DMS153 (cell line): ENCODE results near the gene USP31.

Experiments used
- DNase-seq: peaks from one replicate; lab custom pipeline; 2025; lab: John Stamatoyannopoulos, UW

USP31 gene

DNA sequence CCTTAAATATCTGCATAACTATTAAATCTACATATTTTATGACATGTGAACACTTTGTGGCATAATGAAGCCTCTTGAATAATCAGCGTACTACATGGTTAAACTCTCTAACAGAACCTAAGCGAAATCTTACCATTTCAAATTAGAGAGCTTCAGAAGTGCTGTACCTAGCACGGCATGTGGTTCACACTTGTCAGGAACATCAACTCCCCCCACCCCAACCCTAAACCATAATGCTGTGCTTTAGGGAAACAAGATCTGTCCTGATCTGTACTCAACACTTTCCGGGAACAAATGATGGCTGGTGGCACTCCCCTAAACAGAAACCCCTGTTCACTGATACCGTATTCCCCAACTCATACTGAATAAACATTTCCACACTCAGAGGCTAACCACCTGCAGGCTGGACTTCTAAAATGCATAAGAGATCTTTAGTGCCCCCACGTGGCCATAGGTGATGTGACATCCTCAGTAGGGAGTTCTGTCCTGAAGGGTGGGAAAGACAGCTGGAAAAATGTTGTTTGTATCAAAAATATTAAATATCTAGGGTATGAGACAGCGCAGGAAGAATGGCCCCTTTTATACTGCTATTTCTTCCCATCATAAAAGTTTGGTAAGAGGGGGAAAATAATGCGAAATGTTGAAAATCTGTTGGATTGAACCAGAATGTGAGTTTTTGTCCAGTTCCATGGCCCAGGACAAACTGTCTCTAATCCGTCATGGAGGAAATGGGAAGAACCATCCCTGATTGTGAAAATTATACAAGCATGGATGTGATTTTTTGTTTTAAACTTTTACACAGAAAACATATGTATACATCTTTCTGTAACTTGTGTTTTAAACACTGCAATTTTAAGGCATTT, 88.6 kb downstream of the USP31 start:
- peak; percentile 71 for DNase-seq

DNA sequence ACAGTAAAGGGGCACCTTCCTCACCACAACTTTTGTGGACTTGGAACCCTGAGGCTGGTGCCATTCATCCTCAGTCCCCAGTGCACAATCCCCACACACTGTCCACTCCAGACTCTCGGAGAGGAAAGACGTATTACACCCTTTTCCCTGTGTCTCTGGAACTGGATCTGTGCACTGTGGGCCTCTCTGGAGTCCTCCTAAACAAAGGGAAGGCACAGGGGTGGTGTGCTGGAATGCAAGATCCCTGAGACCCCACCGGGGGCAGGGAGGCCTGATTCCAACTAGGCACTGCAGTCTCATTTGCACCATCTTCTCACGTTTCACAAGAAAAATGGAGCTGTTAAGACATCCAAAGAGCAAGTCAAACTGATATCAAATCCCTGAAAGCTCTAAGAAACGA, 89.8 kb downstream of the USP31 start:
- no peak for DNase-seq

DNA sequence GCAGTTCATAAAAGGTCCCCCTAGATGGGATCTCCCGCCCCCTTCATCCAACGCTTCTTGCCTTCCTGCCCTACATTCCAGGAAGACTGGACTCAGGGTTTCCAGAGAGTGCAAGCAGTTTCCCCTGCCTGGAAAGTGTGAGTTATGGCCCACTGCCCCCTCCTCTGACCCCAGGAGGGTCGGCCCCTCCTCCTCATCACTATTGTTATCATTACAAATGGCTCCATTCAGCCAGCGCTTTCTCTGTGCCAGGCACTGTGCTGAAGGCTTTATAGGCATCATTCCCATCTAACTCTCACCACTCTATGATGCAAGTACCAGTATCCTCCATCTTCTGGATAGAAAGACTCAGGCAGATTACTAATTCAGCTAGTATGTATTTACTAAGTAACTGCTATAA, 90.7 kb downstream of the USP31 start:
- no peak for DNase-seq

DNA sequence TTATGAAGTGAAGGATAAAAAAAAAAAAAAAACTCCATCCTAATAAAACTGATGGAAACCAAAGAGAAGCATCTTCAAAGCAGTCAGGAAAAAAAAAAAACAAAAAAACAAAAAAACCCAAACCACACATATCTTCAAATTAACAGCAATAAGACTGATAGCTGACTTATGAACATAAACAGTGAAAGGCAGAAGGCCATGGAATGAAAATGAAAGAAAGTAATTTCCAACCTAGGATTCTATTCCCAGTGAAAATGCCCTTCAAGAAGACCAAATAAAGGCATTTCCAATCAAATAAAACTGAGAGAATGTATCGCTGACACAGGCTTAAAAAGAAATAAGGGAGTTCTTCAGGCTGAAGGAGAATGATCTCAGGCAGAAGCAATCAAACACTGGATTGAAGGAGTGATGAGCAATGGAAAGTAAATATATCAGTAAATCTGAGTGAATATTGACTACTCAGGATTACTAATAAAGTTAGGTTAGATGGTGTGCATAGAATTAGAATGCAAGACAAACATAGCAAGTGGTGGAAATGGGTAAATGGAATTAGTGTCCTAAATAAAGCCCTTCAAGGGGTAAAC, 92.1 kb downstream of the USP31 start:
- DNase-seq: no peak

DNA sequence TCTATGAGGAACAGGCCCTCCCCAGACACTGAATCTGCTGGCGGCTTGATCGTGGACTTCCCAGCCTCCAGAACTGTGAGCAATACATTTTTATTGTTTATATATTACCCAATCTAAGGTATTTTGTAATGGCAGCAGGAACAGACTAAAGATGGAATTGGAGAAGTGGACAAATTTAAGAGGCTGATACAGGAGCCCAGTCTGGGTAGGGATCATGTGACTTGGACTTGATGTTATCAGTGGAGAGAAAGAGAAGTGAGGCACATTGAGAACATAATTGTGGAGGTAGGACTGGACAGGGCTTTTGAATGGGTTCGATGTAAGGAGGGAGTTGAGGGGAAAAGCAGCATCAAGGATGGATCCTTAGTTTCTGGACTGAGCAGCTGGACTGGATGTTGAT, 93.8 kb downstream of the USP31 start:
- no peak for DNase-seq

DNA sequence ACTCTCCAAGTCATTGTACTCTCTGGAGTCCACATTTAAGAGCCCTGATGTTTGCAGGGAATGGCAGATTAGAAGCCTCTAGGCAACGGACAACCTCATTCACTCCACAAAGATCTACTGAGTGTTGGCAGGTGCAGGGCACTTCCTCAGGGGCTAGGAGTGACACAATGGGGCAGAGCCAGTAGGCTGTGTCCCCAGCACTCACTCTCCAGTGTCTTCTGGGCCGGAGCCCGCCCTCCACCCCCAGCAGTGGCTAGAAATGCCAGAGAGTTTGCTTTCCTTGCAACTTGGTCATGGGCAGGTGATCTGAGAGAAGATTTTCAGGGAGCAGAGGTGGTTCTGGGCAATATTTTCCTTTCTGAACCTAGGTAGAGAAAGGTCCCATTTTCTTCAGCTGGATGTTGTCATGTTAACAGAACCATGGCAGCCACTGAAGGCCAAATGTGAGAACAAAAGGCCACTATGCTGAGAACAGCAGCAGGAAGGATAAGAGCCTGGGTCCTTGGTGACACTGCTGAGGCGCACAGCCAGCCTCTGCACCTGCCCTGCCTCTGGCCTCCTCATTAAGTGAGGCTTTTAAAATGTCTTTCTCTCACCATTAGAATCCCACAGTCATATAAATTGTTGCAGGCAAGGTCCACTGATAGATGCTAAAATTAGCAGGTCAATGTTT, 96.2 kb downstream of the USP31 start:
- peak; percentile 41 for DNase-seq

DNA sequence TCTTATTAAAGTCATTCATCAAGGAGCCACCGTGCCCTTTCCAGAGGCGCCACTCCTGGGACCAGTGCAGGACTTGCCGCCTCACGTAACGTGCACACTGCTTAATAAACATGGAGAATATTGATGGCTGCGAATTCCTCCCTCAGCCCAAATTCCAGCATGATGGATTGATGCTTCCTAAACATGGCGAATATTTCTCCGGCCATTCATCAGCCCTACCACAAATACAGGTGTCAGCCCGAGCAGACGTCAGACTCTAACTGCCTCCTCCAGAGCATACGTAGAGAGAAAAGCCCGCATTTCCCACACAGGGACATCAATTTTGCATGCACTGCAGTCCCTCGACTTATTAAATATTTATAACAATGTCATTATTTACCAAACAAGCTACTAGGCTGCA, 97.0 kb downstream of the USP31 start:
- no peak for DNase-seq

DNA sequence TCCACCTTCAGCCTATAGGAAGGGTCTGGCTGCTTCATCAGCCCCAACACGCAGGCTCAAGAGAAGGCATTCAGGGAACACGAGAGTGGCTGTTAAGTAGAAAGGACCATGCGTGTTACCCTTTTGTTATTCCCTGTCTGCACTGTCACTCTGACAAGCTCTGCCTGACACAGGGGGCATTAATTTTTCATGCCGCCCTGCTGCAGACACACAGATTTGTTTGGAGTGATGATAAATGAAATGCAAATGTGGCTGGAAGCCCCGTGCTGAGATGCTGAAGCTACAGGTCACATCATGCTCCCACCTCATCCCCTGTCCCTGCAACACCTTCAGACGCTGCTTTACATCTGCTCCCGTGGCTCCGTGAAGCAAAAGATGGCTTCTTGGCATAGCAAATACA, 97.7 kb downstream of the USP31 start:
- DNase-seq: no peak

DNA sequence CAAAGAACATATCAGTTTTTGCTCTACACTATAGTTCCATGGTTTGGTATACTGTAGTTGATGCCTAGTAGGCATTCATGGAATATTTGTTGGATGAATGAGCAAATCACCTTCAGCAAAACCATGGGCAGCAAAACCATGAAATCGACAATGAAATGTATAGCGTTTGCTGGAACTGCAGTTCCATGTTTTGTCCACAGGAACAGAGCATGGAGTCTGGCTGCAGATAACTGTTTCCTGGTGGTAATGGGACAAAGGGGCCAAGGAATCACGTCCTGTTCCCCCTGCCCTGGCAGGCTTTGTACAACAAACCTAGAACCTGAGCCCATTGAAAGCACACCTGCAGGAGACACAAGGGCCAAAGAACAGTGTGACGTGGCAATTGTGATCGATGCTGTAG, 101.1 kb downstream of the USP31 start:
- DNase-seq: no peak

DNA sequence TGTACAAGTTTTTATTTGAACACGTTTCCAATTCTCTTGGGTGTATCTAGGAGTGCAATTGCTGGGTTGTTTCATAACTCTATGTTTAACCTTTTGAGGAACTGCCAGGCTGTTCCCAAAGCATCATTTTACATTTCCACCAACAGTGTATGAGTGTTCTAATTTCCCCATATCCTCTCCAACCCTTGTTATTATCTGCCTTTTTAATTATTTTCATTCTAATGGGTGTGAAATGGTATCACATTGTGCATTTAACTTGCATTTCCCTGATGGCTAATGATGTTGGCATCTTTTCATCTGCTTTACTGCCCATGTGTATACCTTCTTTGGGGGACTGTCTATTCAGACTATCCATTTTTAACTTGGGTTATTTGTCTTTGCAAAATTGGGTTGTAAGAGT, 104.2 kb downstream of the USP31 start:
- no peak for DNase-seq

DNA sequence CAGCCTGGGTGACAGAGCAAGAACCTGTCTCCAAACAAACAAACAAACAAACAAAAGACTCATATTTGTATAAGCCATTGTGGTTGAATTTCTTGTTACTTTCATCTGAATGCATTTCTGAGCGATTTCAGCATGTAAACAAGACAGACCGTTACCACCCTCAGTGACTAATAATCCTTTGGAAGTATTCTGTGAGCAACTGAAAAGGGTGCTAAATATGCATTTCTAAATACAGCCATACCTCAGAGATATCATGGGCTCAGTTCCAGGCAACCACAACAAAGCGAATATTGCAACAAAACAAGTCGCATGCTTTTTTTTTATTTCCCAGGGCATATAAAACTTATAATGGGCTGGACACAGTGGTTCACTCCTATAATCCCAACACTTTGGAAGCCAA, 109.0 kb downstream of the USP31 start:
- no peak for DNase-seq

DNA sequence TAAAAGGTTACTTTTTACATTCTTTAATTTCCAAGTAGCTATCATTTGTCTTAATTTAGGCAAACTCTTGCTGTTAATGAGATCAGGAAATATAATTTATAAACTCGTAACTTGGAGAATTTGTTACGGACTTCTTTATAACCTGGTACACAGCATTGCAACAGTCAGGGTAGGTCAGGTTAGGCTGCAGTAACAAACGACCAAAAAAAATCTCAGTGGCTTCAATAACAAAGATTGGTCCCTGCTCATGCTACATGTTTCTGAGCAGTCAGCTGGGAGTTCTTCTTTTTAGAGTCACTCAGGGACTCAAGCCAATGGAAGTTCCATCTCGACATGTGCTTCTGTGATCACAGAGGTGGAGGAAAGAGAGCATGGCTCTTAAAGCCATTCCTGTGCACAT, 110.1 kb downstream of the USP31 start:
- DNase-seq: no peak

DNA sequence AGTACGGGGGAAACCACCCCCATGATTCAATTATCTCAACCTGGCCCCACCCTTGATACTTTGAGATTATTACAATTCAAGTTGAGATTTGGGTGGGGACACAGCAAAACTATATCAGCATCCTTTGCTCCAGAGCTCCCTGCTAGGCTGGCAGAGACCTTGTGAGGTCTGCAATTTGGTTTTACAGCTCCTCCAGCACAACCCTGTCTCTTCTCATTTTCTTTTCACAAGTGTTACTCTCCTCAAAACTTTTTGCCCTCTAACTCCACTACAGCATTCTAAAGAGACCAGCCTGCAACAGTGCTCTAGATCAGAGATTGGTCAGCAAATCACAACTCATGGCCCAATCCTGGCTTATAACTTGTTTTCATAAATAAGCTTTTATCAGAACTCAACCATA, 114.0 kb downstream of the USP31 start:
- no peak for DNase-seq

DNA sequence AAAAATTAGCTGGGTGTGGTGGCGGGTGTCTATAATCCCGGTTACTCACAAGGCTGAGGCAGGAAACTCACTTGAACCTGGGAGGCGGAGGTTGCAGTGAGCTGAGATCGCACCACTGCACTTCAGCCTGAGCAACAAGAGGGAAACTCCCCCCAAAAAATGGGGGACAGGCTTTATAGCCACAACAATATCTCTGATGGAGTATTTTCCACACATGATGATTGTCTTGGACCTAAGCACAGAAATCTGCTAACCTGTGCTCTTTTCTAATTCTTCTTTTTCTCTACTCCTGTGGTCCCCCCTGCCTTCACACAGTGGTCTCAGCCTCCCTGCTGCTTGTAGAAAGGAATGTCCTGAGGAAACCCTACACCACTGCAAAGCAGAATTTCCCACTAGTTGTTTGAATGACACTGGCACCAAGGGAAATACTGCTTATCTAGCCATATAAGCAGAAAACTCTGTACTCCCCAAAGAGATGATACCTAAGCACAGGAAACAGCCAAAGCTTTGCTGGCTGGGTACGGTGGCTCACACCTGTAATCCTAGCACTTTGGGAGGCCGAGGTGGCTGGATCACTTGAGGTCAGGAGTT, 117.6 kb downstream of the USP31 start:
- DNase-seq: no peak

DNA sequence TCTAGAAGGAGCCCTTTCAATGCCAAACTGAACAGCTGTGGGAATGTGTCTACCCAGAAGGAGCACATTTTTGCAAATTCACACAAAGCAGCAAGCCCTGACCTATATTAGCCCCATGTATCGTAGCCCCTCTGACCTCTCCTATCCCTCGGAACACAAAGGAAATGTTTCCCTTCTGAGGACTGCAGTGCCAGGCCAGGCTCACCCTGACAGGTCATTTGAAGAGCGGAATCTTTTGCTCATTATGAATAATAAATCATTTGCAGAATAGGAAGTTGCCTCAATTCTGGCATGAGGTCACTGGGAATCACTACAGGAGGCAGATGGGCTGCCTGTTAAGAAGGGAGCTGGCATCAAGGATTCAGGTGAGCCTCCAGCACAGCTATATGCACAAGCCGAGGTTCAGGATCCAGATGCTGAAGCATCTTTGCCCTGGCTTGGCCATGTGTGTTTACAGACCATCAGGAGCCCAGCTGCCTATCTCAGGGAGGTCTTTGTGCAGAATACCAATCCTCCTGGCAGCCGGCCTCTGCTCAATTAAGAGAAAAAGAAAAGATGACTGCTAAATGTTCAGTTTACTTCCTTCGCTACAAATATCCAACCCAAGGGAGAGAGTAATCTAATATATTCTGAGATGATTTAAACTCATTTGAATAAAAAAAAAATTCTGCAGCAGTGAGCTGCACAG, 119.4 kb downstream of the USP31 start:
- DNase-seq: no peak

DNA sequence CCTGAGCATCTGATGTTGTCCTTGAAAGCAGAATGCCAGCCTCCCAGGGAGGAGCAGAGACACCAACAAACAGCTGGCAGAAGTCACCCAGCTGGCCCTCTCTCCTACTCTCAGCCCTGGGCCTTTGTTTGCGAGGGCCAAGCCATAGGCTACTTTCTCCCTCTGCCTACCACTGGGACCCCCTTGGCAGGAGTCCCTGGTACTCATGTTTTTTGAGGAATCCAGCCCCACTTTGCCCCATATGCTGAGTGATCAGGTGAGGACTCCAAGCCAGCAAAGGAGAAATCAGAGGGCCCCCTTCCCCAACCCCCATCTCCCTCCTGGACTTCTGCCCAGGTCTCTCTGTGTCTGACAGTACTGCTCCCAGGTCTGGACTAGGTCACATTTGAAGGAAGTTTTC, 121.9 kb downstream of the USP31 start:
- DNase-seq: no peak

DNA sequence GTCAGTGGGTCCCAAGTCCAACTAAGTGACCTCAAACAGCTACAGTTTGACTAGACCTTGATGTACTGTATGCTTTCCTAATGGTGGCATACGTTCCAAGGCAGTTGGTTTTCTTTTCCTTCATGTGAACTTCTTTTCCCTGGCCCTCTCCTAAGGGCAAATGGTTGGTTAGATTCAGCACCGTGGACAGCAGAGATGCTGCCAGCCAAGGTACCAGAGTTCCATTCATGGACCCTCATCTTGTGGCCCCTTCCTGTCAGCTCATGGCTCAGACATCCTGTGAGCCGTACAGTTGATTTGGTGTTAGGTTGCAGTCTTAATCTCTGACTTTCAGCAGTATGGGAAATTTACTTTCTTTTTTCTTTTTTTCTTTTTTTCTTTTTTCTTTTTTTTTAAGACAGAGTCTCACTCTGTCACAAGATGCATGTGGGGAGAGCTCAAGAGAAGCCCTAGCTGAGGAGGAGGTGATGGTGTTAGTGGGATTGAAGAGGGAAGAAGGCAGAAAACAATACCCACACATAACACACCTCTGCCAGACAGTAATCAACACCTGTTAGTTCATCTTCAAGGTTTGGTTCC, 122.4 kb downstream of the USP31 start:
- DNase-seq: no peak

DNA sequence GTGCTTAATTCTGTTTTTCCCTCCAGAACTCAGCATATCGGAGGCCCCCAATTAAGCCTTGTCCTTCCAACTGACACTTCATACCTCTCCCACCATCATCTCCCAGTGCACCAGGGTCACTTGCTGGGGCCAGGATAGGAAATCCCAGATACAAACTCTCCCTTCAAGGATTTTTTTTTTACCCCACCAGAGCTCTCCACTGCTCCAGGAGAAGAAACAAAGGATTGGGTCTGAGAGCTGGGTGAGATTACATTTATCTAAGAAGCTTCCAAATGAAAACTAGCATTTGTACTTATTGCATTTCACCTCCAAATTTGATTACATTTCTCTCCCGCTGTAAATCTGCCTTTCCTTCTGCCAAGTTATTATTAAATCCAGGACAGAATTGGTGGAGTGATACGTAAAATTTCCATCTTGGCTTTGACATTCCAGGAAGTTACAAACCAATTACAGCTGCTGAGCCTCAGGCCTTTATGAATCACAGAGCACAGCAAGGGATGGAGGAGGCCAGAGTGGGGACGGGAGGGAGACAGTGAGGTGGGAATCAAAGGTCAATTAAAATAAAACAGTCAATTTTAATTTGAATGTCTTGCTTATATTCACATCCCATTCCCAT, 123.5 kb downstream of the USP31 start:
- no peak for DNase-seq

DNA sequence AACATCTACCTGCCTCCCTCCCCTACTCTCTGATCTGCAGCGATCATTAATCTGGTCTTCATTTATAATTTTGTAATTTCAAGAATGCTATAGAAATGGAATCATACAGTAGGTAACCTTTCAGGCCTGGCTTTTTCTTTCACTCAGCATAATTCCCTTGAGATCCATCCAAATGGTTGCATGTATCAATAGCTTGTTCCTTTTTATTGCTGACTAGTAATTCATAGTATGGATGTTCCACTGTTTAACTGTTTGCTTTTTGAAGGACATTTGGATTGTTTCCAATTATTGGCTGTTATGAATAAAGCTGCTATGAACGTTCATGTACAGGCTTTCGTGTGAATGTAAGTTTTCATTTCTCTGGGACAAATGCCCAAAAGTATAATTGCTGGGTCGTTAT, 125.2 kb downstream of the USP31 start:
- DNase-seq: peak; percentile 13

DNA sequence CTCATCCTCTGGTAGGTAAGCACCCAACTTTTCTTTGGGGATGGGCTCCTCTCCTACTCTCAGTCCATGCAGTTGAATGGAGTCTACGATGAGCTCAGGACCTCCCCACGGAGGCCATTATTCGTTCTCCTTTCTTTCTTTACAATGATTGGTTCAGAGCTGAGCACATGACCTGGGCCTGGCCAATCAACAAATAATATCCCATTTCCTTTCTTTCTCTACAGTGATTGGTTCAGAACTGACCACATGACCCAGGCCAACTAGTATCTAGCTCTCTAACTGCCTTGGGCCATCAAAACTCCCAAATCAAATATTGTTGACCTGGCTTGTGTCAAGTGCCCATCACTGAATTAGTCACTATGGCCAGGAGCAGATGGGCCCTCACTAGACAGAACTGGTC, 129.2 kb downstream of the USP31 start:
- DNase-seq: no peak

DNA sequence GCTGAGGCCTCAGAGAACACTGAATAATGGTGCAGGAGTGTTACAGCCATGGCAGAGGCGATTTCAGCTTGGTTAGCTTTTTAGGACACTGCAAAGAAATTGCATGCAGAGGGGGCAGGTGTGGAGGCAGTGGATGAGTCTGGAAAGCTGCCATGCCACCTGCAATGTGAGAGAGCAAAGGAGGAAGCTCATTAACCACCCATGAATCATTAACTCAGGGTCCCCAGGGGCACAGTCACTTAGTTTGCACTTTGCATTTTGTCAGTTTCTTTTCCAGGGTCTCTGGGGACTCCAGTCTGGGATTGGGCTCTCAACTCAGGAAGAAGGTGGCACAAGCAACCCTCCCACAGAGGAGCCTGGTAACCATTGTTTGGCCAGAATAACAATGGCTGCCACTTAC, 132.9 kb downstream of the USP31 start:
- DNase-seq: peak; percentile 71

DNA sequence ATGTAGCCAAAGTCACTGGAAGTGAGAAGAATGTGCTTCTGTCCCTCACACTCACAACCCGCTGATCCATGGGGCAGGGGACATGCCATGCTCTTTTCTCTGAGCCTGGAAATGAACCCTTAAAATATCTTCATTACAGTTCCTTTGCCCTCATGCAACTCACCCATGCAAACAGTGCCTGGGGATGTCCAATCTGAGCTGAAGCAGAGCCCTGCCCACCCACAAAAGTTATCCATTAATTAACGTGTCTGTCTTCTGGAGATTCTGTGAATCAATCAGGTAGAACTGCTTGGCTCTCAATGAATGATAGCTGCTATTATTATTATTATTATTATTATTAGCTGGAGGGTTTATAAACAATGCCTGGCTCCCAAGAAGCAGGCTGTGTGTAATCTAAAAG, 133.7 kb downstream of the USP31 start:
- no peak for DNase-seq
